OCI-LY7 (cell line): Measurements from ENCODE around the gene PLEKHA6.

Experiments used
- EZH2phosphoT487 ChIP-seq: fragments of 200-600 bp; sonication (generic); IDR thresholded peaks from 2 replicates; pipeline ENCODE4 v1.6.1; 2018; ENCODE audit warnings: low read depth, borderline replicate concordance, mild to moderate bottlenecking, mixed run types, antibody characterized with exemption, low read length, moderate library complexity, mixed read lengths
- TF ChIP-seq, protein P1 (sequence below): fragments of 200-600 bp; sonication (generic); conservative IDR thresholded peaks from 2 replicates; pipeline ENCODE4 v1.5.1; 2014; ENCODE audit warnings: mild to moderate bottlenecking, antibody characterized with exemption, low read length, moderate library complexity, mixed read lengths

DNA sequence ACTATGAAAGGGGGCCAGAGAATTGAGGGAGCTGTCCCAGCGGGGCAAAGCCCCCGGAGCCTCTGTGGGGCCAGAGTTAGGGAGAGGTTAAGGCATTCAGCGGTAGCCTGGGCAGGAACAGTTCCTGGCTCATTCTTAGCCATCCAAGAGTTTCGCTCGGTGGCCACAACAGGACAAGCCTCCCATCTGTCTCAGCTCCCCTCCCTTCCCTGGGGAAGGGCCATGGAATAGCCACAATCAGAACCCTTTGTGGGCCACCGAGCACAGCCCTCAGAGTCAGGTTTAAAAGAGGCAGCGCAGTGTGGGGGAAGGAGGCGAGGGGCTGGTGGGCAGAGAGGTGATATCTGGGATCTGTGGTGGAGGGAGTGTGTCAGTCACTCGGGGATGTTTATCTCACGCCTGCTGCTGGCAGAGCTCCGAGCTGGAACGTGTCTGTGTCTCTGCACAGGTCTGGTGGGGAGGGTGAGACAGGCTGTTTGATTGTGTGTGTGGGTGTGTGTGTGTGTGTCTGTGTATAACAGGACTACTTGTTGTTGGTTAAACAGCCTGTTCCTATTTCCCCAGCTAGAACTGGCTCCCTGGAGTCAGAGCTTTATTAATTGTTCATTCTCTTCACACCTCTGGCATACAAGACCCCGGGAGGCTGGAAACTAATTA lies 96.3 kb downstream of the PLEKHA6 start:
- TF ChIP-seq, protein P1, sequence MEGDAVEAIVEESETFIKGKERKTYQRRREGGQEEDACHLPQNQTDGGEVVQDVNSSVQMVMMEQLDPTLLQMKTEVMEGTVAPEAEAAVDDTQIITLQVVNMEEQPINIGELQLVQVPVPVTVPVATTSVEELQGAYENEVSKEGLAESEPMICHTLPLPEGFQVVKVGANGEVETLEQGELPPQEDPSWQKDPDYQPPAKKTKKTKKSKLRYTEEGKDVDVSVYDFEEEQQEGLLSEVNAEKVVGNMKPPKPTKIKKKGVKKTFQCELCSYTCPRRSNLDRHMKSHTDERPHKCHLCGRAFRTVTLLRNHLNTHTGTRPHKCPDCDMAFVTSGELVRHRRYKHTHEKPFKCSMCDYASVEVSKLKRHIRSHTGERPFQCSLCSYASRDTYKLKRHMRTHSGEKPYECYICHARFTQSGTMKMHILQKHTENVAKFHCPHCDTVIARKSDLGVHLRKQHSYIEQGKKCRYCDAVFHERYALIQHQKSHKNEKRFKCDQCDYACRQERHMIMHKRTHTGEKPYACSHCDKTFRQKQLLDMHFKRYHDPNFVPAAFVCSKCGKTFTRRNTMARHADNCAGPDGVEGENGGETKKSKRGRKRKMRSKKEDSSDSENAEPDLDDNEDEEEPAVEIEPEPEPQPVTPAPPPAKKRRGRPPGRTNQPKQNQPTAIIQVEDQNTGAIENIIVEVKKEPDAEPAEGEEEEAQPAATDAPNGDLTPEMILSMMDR, result no peak
- TF ChIP-seq EZH2phosphoT487, result no peak
